ENCODE measurements around the gene FBXL17. TPM values are rescaled to one million over a fixed set of nuclear protein-coding genes. Genes with fewer than 3 reads are reported as not detected.

The FBXL17 gene
- total and polyA plus RNA-seq, 12 donors, result 5.9 to 47.4 (median 41.1) TPM

- peak; percentile 34 to 95 (median 76) for ATAC-seq
- no peak for TF ChIP-seq CTCF (IDR thresholded peaks at IDR 0.05)
- Histone ChIP-seq H3K4me3 (no peak overlapping the region), H3K27me3 (no peaks in the 10 kb centered on the region), H3K36me3 (no peaks in the 10 kb centered on the region), H3K4me1 (peaks cover 0 to 11% (median 0%) of the 10 kb centered on the region in 9 donors), H3K9me3 (no peaks in the 10 kb centered on the region), H3K27ac (peak overlapping the region in 3 of 10 donors; percentile 5 to 34 (median 8))
- WGBS, 2 donors, result 99 to 100% methylated on average over 2 of the region's 2 CpGs
- peak in 1 of 2 donors; percentile 6 for DNase-seq
- intact Hi-C loops (cut with DNase I), result no loop called here
These were observed 262.9 kb downstream of the FBXL17 start for GRCh38 chr5:108118813-108119514.

GRCh38 chr5:108115673-108116072 lies 266.2 kb downstream of the FBXL17 start:
- ATAC-seq, result no peak
- intact Hi-C loops (cut with DNase I), result no loop called here
- no peak for DNase-seq
- Histone ChIP-seq H3K4me3 (no peak overlapping the region), H3K27ac (no peak overlapping the region), H3K36me3 (no peaks in the 10 kb centered on the region), H3K27me3 (no peaks in the 10 kb centered on the region), H3K9me3 (peaks cover 0 to 19% (median 2%) of the 10 kb centered on the region in 11 donors), H3K4me1 (no peaks in the 10 kb centered on the region)
- no peak for TF ChIP-seq CTCF (IDR thresholded peaks at IDR 0.05)

- no peaks in the 10 kb centered on the region for H3K36me3 ChIP-seq
- H3K27ac ChIP-seq, result no peak overlapping the region
- H3K27me3 ChIP-seq, result no peaks in the 10 kb centered on the region
- DNase-seq (no peak), ATAC-seq (no peak)
- H3K4me3 ChIP-seq, result no peak overlapping the region
- no peaks in the 10 kb centered on the region for H3K4me1 ChIP-seq
- TF ChIP-seq CTCF (IDR thresholded peaks at IDR 0.05), result no peak
- peaks cover 0 to 19% (median 2%) of the 10 kb centered on the region in 11 donors for H3K9me3 ChIP-seq
- WGBS, 2 donors, result 95 to 98% methylated on average over 2 of the region's 2 CpGs
- intact Hi-C loops (cut with DNase I), result no loop called here
These were observed 267.9 kb downstream of the FBXL17 start for GRCh38 chr5:108113950-108114349.

GRCh38 chr5:108111736-108112135 lies 270.2 kb downstream of the FBXL17 start:
- intact Hi-C loops (cut with DNase I), result no loop called here
- WGBS, 2 donors, result 91 to 94% methylated on average over 2 of the region's 2 CpGs
- Histone ChIP-seq H3K9me3 (peaks cover 0 to 19% (median 2%) of the 10 kb centered on the region in 11 donors), H3K4me3 (no peak overlapping the region), H3K27me3 (no peaks in the 10 kb centered on the region), H3K4me1 (no peaks in the 10 kb centered on the region), H3K36me3 (no peaks in the 10 kb centered on the region), H3K27ac (no peak overlapping the region)
- TF ChIP-seq CTCF (IDR thresholded peaks at IDR 0.05), result no peak
- ATAC-seq, result no peak
- DNase-seq, result no peak

Data from heart right ventricle (tissue), 16 donors.